Activated gamma-delta T cell (primary cell): ENCODE results near the gene EVI5L.

ENCODE experiments used
- DNase-seq: peaks from one replicate; lab custom pipeline; 2025; lab: John Stamatoyannopoulos, UW

EVI5L gene

DNA sequence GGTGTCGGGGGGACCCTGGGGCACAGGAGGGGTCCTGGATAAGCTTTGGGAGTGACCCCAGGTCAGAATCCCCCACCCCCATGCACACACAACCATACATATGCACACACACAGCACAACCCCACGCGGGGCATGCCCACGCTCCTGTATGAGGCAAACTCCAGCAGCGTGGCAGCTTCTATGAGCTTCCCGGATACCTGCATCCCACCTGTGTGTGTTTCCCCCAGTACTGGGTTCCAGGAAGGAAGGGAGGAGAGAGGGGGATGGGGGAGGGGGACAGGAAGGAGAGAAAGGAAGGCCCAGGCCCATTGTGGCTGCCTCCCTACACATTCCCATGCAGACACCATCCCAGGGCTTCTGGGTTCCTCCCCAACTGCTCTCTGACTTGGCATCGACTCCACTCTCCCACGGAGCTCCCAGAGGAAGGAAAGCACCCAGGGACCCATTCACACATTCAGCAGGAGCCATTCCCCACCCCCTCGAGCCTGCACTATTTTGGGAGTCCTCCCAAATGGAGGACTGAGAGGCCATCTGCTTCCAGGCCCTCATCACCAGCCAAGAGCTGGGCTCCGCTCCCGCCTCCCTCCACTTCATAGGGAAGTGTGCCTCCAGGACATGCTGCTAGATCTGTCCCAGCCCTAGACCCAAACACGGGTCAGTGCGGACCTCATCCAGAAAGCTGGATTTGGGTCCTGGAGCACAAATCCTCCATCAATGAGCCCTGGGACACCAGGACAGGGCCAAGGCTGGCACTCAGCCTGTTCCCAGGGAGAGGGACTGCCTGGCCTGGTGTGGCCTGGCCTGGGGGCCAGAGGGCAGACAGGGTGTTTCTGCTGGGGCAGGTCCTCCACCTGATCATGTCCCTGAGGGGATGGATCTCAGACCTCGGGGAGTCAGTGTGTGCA is 30.9 kb downstream of the EVI5L start:
- no peak for DNase-seq

DNA sequence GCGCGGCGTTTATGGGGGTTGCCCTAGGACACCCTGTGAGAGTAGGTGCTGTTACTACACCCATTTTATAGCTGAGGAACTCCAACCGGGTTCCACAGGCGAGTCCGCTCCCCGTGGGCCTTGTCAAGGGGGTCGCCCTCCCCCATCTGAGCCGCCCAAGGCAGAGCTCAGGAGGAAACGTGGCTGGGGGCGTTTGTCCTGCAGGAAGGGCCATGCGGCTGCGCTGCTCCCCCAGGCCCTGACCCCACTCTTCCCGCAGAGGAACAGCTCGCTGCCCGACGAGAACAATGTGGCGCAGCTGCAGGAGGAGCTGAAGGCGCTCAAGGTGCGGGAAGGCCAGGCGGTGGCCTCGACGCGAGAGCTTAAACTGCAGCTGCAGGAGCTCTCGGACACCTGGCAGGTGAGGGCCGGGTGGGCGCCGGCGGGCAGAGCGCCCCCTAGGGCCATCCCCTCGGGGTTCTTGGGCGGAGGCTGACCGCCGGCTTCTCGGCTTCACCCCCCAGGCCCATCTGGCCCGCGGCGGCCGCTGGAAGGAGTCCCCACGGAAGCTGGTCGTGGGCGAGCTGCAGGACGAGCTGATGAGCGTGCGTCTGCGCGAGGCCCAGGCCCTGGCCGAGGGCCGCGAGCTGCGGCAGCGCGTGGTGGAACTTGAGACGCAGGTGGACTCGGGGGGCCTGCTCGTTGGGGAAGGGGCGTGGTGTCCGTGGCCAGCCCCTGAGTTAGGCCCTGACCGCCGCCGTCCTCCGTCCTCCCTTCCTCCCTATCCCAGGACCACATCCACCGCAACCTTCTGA is 31.8 kb downstream of the EVI5L start:
- DNase-seq: no peak

DNA sequence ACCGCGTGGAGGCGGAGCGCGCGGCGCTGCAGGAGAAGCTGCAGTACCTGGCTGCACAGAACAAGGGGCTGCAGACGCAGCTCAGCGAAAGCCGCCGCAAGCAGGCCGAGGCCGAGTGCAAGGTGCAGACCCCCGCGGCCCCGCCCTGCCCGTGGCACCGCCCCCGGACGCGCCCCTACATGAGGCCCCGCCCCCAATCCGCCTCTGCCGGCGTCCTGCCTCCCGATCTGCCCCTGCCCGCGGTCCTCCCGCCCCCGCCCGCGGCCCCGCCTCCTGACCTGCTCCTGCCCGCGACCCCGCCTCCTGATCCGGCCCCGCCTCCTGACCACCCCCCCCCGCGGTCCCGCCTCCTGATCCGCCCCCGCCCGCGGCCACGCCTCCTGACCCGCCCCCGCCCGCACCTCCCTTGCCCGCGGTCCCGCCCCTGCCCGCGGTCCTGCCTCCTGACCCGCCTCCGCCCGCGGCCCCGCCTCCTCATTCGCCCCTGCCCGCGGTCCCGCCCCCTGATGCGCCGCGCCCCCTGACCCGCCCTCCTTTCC is 32.5 kb downstream of the EVI5L start:
- peak; percentile 62 for DNase-seq

DNA sequence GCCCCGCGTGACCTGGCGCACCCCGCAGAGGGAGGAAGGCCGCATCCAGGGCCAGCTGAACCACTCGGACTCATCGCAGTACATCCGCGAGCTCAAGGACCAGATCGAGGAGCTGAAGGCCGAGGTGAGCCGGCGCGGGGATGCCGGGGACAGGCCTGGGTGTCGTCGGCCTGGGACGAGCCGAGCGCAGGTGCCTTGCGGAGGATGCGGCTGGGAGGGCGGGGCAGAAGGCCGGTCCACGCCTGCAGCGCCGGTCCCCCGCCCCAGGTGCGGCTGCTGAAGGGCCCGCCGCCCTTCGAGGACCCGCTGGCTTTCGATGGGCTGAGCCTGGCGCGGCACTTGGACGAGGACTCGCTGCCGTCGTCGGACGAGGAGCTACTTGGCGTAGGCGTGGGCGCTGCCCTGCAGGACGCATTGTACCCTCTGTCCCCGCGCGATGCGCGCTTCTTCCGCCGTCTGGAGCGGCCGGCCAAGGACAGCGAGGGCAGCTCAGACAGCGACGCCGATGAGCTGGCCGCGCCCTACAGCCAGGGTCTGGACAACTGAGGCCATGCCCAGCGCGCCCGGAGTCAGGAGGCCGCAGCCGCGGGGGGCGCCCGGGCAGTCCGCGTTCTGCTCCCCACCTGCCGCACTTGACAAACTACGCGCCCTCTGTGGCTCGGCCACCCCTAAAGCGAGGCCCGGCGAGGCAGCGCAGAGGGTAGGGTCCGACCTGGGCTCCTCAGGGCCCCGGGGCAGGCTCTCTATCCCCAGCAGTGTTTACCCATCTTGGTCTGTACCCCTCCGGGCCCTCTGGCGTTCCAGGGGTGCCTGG is 33.3 kb downstream of the EVI5L start:
- DNase-seq: no peak

DNA sequence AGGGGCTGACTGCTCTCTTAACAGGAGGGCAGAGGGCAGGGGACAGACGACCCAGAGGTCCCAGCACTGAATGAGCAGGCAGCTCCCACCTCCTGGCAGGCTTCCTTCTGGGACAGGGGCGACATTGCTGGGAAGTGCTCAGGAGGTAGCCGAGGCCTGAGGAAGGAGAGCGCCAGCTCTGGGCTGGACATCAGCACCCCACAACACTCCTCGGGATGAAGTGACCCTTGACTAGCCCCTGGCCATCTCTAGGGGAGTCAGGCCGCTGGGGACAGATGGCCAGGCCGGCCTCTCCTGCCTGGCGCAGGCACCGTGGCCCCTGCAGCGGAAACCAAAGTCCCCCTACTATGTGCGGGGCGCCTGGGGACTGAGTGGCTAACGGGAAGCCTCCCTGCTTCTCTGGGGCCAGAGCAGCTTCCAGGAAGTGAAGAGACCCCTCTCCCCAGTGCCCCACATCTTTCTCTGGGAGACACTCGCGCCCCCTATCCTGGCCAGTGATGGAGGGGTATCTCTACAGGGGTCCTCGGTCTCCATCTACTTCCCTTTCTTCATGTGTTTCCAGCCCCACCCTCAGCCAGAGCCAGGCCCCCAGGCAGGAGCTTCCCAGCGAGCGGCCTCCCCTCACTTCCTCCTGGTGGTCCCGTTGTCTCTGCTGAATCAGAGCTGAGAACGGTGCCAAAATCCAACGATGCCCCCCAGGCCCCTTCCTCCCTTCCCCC is 34.1 kb downstream of the EVI5L start:
- DNase-seq: no peak

- no peak for DNase-seq
Observed at GRCh38 chr19:7864690-7865074, 34.7 kb downstream of the EVI5L start.

DNA sequence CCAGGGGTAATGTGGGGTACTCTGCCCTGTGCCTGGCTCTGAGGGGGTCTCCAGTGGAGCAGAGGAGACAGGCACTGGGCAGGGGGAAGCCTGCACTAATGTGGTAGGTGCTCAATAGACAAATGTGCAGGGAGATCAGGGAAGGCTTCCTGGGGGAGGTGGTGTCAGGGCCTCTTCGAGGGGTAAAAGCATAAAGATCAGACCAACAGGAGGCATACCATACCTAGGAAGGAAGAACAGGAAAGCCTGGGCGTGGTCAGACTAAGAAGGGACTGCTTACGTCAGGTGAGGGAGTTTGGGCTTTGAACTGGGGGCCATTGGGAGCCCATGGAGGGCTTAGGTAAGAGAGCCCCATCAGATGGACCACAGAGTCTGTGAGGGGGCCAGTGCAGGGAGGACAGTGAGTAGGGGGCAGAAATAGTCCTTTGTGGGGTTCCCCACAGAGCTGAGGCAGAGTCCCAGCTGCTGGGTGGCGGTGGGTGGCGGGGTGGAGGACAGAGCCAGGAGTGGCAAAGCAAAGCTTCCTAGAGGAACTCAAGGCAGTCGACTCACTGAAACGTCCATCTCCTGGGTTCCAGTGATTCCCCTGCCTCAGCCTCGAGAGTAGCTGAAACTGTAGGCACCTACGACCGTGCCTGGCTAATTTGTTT is 35.4 kb downstream of the EVI5L start:
- DNase-seq: no peak

GRCh38 chr19:7866399-7867091 is 36.5 kb downstream of the EVI5L start:
- no peak for DNase-seq

DNA sequence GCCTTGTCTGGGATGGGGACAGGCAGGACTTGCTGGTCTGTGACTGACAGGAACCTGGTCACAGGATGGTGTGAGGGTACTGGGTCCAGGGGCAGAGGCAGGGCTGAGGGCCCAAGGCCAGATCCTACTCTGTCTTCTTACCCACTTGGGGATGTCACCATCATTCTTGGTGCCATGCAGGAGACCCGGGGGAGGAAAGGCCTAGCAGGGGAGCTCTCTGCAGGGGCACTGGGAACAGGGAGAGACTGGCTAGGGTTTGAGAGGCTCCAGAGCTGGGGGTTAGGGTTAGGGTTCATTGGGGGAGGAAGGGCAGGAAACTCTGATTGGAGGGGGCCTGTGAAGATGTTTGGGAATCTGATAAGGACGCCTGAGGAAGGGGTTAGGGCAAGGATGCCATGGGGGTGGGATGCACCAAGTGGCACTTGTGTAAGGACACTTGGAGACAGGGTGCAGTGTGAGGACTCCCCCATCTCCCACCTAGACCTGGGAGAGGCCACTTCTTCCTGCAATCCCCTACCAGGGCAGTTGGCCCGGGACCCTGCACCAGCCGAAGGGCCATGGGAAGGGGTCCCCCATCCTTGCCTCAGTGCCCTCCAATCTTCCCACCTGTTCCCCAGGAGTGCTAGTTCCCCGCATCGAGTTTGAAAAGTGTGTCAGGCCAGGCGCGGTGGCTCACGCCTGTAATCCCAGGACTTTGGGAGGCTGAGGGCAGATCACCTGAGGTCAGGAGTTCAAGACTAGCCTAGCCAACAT is 37.2 kb downstream of the EVI5L start:
- no peak for DNase-seq

GRCh38 chr19:7868326-7868670 is 38.3 kb downstream of the EVI5L start:
- DNase-seq: no peak

- DNase-seq: peak; percentile 71
Observed at GRCh38 chr19:7868671-7869452, 38.8 kb downstream of the EVI5L start.

DNA sequence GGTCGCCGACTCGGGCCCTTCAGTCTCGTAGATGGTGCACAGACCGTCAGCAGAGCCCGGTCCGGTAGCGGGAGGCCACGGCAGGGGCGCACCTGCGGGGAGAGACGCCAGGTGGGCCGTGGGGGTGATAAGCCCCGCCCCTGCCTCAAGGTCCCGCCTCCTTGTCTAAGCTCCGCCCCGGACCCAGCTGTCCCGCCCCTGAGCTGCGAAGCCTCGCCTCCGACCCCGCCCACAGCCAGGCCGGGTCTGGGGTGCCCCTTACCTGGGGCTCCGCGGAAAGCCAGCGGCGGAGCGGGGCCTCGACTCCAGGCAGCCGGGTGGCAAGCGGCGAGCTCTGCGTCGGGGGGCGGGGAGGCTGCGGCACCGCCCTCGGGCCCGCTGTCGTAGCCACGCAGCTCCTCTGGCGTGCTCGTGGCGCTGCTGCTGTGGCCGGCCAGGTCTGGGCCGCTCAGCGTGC is 39.5 kb downstream of the EVI5L start:
- DNase-seq: peak; percentile 65

DNA sequence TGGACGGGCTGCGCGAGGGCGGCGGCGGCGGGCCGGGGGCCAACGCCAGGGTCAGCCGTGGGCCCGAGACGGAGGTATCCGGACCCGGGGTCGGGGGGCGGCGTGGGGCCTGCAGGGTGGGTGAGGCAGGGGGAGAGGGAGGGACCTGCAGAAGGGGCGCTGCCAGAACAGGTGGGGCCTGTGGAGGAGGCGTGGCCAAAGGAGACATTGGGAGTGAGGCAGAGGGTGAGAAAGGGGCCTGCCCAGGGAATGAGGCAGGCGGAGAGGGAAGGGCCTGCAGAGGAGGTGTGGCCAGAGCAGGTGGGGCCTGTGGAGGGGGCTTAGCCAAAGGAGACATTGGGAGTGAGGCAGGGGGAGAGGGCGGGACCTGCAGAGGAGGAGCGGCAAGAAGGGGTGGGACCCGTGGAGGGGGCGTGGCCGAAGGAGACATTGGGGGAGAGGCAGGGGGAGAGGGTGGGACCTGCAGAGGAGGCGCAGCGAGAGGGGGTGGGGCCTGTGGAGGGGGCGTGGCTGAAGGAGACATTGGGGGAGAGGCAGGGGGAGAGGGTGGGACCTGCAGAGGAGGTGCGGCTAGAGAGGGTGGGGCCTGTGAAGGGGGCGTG is 40.0 kb downstream of the EVI5L start:
- DNase-seq: peak; percentile 48

DNA sequence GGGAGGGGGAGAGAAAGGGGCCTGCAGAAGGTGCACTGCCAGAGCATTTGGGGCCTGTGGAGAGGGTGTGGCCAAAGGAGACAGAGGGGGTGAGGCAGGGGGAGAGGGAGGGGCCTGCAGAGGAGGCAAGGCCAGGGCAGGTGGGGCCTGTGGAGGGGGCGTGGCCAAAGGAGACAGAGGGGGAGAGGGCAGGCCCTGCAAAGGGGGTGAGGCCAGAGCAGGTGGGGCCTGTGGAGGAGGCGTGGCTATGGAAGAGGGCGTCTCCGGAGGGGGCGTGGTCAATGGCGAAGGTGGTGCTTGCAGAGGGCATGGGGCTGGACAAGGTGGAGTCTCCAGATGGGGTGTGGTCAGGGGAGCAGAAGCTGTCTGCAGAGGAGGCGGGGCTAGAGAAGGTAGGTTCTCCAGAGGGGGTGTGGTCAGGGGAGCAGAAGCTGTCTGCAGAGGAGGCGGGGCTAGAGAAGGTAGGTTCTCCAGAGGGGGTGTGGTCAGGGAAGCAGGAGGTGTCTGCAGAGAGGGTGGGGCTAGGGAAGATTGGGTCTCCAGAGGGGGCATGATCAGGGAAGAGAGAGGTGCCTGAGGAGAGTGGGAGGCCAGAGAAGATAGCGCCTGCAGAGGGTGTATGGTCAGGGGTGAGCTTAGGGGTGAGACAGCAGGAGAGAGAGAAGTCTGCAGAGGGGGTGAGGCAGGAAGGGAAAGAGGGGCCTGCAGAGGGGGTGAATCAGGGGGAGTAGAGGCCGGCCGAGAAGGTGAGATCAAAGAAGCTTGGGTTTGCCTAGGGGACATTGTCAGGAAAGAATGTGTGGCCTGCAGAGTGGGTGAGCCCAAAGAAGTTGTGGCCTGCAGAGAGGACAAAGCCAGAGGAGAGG is 40.8 kb downstream of the EVI5L start:
- DNase-seq: no peak

DNA sequence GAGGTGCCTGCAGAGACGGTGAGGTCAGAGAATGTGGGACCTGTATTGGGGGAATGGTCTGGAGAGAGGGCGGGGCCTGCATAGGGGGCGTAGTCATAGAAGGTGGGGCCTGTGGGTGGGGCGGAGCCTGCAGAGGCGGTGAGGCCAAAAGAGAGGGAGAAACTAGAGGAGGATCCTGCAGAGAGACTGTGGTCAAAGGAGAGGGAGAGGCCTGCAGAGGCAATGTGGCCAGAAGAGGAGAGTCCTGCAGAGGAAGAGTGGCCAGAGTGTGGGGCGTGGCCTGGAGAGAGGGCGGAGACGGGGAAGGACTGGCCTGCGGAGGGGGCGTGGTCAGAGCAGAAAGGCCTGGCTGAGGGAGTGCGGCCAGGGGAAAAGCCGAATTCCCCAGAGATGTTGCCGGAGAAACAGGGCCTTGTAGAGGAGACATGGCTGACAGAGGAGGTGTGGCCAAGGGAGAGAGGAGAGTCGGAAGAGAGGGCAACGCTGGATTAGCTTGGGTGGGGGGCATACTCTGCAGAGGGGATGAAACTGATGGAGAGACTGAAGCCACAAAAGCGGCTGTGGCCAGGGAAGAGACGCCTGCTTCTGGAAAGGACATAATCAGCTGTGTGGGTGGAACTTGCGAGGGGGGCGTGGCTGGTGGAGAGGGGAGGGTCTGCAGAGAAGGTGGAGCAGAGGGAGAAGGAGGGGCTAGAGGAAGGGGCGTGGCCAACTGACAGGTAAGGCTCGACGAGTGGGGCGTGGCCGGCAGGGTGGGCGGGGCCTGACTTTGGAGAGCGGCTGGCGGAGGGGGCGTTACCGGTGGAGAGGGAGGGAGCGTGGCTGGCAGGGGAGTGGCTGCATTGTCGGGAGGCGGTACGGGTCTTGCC is 41.7 kb downstream of the EVI5L start:
- peak; percentile 62 for DNase-seq
